Effector CD4-positive, alpha-beta T cell (primary cell): ENCODE measurements around the gene BLCAP.
A peak's percentile ranks its signal among the peaks of the same experiment; 100 is the strongest.
"Not testable (repeated sequence)": the region's sequence is repeated elsewhere in the genome, so short reads cannot be mapped to it uniquely, and the experiment has no call there.

ENCODE experiments used
- DNase-seq: peaks from one replicate; pipeline ENCODE4 v3.0.0-alpha.2; 2020
- total RNA-seq: gene quantifications from one replicate; lab custom pipeline; 2026; lab: John Stamatoyannopoulos, UW

The BLCAP gene, protein sequence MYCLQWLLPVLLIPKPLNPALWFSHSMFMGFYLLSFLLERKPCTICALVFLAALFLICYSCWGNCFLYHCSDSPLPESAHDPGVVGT
- 40.7 reads per million, percentile 64 among the genes with 10 or more reads in this experiment for total RNA-seq

DNA sequence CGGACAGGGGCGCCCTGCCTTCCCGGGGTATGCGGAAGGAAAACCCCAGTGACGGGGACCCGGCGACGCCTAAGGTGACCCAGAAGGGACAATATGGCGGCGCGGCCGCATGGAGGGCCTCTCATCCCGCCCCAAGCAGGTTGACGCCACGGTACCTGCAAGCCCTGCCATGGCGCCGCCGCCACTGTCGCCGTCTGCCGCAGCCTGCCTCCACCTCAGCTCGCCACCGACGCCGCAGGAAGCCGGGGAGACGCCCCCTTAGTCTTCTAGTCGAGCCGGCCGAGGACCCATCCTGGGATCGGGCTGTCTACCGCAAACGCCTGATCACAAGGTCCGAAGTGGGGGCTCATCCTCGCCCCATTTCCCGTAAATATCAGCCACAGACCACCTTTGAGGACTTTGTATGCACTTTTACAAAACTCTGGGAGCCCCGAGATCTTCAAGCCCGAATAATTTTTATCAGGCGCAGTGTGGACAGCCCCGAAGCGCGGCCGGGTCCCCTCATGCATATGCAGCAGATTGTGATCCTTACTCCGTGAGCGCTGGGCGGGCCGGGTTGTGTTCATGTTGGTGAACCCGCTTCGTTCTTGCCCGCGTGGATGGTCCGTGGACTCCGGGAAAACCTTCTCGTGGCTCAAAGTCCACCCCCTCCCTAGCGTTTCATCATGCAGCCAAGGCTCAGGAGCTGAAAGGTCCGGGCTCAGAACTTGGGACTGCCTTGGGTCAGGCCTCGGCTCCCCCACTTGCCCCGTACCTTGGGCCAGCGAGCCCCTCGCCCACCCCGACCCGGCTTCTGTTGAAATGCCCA is at the start of gene BLCAP:
BLCAP (minus strand) TSS at position 239 of the 808 bp plus-strand sequence. CDS start 8,702 bp downstream, outside the sequence.
- peak; percentile 92 for DNase-seq

DNA sequence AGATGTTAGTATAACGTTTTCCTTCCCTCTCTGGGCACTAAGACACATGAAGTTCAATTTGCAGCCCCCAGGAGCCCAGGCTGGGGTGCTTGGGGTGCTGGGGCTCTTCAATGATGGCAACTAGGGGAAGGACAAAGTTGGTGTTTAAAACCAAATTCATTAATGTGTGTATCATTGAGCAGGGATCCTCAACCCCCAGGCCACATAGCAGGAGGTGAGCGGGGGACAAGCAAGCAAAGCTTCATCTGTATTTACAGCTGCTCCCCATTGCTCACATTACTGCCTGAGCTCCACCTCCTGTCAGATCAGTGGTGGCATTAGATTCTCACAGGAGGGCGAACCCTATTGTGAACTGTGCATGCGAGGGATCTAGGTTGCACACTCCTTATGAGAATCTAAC is 49.8 kb upstream of the BLCAP start:
- DNase-seq: not testable (repeated sequence)

DNA sequence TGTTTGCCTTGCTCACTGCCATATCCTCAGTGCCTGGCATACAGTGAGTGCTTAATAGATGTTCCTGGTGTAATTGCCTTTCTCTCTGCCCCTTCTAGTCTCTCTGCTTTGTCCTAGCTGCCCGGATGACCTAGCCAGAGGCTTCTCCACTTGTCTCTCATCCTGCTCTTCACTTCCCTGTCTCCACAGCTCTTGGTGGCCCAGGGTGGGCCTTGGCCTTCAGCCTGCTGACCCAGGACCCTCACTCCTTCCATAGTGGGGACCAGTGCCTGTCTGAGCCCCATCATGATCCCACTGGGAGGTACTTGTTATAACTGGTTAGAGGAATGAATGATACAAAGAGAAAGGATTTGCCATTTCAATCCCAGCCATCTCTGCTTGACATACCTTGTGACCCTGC is 49.2 kb upstream of the BLCAP start:
- no peak for DNase-seq

DNA sequence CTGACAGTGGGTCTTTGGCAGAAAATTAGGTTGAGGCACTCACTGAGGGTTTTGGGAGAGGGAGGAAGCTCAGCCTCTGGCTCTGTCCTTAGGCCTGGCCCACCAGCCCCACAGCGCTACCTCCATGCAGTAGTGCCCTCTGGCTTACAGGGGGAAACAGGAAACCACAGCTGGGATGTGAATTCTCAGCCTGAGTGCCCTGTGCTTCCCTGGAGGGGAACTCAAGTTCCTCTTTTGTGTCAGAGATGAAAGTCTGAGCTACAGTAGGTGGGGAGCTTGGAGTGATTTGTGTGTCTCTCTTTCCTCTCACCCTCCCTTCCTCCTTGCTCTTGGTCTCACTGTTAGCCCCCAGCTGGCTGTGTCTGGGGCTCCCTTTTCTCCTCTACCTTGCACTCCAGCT is 48.2 kb upstream of the BLCAP start:
- DNase-seq: no peak

DNA sequence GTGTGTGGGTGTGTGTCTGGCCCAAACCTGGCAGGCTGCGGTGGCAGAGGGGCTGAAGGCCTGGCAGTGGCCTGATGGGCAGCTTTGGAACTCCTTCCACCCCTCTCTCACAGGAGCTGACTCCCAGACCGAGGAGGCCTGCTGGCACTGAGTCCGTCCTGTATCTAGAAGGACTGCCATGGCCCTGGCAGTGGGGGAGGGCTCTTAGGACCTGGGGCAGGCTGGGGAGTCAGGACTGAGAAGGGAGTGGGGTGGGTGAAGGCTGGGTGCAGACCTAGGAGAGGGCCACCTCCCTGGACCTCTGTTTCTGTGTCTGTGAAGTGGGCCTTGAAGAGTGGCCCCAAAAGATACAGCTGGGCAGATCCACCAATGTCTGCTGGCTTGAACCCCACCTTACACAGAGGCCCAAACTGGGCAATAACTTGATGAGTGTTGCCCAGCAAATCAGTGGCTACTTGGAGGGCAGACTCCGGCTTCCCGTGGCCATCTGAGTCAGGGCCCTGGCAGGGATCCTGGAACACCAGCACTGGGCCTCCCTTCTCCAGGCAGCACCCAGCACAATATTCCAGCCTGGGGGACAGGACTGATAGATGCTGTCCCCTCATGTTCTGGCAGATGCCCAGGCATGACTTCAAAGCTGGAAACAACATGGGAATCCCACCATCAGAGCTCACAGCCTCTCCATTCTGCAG is 46.7 kb upstream of the BLCAP start:
- no peak for DNase-seq

DNA sequence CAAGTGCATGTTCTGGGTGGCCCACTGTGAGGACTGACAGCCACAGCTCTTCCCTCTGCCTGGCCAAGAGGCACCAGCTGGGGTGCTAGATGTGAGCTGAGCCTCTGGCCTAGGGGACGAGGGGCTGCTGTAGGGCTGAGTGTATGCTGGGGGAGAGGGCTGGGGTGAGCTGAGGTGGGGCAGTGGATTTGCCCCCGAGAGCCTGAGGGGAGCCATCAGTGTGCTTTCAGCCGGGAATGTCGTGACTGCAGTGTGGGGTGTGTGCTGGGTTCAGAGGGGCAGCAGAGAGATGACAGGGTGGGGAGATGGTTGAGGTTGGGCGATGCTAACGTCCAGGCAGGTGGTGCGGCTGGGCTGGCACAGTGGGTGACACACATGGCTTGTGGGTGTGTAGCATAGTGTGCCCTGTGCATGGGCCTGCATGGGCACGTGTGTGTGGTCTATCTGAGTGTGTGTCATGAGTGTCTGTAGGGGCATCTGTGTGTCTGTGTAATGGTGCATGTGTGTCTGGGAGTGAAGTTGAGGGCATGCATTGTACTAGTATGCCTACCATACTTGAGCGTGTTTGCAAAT is 46.0 kb upstream of the BLCAP start:
- no peak for DNase-seq

DNA sequence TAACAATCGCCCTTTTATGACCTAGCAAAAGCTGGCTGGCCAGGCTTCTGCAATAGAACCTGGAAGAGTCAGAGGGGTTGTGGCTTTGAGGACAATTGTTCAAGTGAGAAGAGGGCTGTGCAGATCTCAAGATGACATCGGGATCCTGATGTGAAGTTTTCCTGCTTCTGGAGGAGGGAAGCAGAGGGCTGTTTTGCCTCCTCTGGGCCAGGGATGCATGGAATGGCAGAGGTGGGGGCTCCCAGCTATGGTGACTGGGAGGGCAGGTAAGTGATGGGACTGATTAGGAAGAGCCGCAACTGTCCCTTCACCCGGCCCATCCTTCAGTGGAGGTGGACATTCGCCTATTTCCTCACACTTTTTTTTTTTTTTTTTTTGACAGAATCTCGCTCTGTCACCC is 43.4 kb upstream of the BLCAP start:
- no peak for DNase-seq

DNA sequence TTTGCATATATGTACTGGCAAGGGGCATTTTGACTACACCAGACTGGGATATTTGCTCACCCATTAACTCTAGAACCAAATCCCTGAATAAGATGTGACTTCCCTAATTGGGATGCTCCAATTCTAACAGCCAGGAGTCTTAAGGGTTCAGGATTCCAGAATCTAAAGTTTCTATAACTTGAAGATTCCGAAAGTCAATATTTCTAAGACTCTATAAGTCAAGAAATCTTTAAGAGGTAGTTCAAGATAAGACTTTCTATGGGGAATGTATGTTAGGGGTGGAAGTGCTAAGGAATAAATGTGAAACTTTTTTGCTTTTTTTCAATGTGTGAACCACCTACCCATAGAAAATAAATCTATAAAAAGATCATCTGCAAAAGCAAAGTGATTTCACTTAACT is 42.7 kb upstream of the BLCAP start:
- DNase-seq: no peak

DNA sequence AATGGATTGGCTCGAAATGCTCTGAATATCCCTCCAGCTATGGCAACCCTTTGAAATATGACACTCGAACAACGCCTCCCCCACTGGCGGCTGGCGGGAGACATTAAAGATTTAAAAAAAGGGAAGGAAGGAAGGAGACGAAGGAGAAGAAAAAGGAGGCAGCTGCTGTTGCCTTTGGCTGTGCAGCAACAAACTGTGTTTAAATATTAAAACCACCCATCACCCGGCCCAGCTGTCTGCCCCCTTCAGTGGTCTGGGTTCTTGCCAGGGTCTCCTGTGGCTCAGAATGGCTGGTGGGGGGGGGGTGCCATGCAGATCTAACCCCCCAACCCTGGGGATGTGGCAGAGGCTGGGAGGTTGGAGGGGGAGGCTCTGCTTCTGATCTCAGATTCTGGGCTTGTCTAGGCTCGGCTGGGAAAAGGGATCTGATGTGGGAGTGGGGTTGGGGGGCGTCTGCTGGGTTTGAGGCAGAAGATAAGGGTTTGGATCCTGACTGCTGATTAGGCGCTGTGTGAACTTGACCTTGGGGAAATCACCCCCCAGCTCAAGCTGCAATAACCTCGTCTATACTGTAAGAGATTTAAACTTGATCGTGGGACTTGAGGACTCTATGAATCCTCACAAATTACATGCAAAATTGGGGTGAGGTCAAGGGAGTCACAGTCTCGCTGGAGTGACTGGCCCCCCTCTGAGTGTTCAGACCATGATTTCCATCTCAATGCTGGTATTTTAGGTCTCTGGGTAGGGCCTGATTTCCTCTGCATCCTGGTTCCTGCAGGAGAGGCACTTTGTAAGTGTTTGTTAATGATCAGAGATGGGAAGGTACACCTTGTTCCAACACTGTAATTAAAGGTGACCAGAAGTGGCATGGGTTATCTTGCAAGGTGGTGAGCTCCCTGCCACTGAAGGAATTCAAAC is 40.3 kb upstream of the BLCAP start:
- no peak for DNase-seq

DNA sequence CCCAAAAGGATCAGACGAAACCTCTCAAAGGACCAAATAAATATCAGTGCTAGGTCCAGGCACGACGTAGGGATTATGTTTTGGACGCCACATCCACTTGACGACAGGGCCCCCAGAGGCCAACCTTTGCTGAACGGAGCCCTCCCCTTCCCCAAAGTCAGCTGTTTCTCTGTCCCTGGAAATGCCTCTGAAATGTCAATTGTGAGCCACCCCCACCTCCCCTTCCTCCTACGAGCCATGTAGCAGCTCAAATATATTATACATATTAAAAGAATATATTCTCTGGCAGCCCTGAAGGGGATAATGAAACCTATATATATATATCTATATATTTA is 39.6 kb upstream of the BLCAP start:
- DNase-seq: no peak

DNA sequence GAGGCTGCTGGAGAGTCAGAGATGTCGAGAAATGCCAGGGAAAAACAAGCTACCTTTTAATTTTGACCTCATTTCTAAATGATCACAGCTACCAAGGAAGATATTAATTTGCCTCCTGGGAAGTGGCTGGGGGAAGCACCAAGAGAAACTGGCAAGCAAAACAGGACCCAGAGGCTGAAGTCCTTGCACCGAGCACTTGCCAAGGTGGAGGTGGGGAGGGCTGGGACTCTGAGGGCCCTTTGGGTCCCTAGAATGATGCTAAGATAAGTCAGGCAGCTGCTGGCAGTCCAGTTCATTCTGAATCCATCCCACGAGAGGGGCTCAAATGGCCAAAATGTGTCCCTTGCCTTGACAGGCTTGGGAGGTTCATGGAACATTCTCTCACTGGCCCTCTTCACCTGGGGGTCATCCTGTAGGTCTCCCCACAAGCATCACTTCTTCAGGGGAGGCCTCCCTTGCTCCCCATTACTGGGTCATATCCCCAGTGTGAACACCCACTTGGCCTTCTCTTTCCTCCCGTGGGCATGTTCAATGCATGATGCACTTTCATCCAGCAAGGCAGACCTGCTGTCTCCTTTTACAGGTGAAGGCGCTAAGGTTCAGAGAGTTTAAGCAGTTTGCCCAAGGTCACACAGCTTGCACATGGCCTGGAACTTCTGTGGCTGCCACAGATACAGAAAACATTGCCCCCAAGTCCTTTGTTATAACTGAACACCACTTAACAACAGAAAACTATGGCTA is 39.1 kb upstream of the BLCAP start:
- DNase-seq: no peak

DNA sequence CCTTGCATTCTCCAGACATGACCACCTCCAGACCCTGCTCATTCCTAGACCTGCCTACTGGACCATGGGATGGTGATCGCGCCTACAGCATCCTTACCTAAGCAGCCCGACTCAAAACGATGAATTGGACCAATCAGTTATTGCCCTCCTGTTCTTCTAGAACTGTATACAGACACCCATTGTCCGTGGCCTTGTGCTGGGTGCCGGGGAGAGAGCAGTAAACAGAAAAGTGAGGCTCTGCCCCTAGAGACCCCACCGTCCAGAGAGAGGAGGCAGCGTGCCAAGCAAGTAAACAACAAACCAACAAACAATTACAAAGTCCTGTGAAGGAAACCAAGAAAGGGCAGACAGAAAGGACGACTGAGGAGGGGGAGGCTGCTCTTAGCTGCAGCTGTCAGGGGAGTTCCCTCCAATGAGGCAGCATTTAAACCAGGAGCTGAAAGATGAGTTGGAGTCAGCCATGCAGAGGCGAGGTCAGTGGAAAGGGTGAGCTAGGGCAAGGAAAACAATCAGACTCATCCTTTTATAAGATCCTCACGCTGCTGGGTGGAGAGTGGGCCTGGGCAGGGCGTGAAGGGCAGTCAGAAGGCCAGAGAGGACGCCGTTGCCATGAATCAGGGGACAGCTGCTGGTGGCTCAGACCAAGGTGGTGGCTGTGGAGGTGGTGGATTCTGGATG is 37.6 kb upstream of the BLCAP start:
- DNase-seq: no peak

DNA sequence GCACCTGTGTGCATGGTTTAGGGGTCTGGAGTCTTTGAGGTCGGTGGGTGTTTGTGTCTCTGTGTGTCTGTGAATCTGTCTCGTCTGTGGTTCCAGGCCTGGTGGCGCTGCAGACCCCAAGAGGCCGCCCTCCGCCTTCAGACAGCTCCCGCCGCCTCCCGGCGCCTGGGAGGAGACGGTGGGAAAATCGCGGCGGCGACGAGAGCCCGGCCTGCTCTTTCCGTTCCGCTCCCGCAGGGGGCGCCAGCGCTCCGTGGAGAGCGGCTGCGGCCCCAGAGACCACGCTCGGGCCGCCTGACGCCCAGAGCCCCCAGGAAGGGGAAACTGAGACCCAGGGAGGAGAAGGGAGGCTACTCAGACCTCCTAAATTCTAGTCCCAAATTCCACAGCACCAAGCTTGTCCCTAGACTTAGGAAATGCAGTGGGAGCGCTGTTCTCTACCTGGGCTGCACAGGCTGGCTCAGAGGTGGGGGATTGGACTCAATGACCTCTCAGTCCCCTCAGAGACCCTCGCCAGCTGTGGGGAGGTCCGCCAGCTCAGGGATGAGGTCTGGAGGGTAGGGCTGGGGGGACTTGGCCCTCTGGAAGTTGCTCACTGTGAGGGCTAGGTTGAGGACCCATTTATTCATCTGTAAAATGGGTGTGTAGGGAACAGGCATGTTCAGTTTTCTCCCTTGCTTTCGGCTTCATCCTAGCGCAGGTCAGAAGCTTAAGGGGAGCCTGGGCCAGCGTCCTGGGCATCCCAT is 36.9 kb upstream of the BLCAP start:
- peak; percentile 4 for DNase-seq

DNA sequence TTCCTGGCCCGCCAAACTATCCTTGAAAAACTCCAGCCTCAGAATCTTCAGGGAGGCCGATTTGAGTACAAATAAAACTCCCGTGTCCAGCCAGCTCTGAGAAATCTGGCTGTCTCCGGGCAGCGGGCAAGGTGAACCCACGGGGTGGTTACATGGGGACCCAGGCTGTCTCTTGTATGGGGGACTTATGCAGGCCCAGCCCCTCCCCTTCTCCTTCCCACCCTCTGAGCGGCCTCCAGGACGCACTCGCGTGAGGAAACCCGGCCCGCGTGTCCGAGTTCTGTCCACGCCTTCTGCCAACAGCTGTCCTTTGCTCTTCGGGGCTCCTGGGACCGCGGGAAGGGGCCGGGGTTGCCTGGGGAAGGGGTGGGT is 36.3 kb upstream of the BLCAP start:
- DNase-seq: no peak

DNA sequence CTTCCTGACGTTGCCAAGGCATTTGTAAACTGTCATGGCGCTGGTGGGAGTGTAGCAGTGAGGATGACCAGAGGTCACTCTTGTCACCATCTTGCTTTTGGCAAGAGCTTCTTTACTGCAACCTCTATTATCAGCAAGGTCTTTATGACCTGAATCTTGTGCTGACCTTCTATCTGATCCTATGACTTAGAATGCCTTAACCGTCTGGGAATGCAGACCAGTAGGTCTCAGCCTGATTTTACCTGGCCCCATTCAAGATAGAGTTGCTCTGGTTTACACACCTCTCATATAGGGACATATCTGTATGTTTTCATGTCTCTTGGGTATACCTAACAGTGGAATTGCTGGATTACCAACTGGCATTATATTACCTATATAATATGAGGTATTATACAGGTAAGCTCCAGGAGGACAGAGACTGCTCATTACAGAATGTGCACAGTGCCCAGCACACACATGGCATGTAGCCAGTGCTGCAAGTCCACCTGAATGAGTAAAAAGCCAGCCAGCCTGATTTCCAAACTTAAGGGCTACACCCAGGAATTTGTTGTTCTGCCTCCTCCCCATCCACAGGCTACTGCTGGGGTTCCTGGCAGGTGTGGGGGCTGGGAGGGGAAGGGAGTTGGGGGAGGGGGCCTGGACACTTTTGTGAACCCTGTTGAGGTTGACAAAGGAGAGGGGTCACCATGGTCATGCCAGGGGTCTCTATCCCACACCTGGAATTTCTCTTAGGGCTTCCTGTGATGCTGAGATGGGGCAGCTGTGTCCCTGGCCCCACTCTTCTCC is 35.2 kb upstream of the BLCAP start:
- no peak for DNase-seq

DNA sequence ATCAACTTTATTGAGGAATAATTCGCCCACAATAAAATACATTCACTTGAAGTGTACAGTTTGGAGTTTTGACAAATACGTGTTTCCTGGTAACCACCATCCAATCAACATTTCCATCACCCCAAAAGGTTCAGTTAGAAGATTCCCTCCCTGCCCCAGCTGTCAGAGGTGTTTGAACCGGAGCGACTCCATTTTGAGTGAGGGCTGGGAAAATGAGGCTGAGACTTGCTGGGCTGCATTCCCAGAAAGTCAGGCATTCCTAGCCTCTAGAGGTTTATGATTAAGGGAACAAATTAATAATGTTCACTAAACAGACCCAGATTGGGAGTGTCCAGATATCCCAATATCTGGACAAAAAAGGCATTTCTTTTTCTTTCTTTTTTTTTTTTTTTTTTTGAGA is 33.0 kb upstream of the BLCAP start:
- no peak for DNase-seq

DNA sequence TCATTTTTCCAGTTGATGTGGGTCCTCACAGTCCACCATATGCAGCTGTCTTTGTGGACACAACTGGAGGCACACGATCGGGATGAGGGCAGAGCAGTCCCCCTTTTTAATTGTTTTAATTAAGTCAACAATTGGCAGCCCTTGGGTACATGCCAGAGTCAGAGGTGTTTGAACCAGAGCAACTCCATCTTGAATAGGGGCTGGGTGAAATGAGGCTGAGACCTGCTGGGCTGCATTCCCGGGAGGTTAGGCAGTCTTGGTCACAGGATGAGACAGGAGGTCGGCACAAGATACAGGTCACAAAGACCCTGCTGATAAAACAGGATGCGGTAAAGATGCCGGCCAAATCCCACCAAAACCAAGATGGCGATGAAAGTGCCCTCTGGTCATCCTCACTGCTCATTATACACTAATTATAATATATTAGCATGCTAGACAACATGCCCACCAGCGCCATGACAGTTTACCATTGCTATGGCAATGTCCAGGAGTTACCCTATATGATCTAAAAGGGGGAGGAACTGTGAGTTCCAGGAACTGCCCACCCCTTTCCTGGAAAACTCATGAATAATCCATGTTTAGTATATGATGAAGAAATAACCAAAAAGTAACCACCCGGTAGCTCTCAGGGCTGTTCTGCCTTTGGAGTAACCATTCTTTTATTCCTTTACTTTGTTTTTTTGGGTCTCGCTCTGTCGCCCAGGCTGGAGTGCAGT is 31.8 kb upstream of the BLCAP start:
- no peak for DNase-seq

DNA sequence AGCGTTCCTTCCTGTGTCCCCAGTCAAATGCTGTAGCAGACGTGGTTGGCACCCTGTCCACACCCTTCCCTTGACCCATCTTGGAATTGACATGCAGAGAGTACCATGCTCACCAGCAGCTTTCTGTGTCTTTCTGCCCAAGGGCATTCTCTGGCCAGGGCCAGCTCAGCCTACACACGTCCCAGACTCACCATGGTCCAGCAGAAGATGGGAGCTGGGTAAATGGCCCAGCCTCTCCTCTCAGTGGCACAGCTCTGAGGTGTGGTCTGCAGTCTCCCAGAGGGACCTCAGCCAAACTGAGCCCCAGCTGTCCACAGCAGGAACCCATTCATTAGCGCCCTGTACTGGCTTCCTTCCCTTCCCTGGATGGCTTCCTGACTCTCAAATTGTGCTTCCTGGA is 31.1 kb upstream of the BLCAP start:
- no peak for DNase-seq

DNA sequence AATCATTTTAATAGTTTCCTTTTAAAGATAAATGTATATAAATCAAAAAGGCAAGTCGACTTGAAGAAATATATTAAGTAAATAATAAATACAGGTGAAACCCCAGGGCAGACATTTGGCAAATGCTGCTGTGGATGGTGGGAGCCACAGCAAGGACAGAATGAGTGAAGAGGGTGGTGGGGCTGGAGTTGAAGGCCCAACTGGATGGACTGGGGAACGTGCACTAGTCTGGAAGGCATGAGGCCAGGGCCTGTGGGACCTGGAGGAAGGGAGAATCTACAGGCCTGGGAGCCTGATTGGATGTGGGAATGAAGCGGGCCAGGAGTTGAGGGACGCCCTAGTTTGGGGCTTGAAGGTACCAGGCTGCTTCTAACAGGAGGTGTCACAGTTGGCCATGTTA is 30.6 kb upstream of the BLCAP start:
- no peak for DNase-seq
